ENCODE results near the gene RBMS3.
A peak's percentile ranks its signal among the peaks of the same experiment; 100 is the strongest.

Gene RBMS3

GRCh38 chr3:29936766-29937165 lies 655.9 kb downstream of the RBMS3 start:
- DNase-seq (ENCODE audit: low read depth in 2 of 2), result no peak

DNA sequence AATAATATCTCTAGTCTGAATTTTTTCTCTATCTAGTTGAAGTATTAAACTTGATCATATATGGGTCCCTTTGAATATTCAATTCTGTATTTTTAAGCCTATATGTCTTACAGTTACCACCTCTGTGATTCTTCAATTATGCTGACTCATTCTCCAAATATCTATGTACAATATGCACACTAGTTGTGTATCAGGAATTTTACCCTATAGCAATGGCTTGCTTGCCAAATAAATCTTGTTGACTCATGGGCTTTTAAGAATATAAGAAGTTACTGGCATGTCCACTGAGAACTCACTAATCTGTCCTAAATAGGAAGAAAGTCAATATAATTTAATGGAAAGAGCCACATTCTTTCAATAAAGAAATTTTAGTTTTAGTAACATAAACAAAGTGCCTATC lies 656.3 kb downstream of the RBMS3 start:
- peak; percentile 64 to 74 for DNase-seq (ENCODE audit: low read depth in 2 of 2)

DNA sequence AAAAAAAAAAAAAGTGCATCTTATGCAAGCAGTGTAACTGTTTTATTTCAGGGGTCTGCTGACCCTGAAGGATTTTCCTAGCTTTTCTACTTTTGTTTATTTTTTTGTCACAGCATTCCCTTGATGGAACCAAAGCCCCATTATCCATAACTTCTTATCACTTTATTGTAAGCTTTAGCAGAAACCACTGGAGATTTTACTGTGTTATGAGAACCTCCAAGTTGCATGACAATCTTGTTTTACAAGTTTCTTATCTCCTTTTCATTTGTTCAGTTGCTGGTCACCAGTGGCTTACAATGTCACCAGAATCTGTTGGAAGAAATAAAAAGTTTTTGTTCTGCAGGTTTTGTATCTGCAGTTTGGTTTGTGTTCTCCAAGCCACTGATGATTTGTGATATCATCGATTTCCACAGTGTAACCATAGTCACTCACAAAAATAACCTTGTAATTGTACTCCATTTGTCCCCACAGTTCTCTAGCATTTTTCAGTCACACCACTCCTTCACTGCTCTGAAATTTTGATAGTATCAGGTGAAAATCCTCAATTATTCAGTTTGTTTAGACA lies 660.0 kb downstream of the RBMS3 start:
- DNase-seq (ENCODE audit: low read depth in 2 of 2), result no peak

DNA sequence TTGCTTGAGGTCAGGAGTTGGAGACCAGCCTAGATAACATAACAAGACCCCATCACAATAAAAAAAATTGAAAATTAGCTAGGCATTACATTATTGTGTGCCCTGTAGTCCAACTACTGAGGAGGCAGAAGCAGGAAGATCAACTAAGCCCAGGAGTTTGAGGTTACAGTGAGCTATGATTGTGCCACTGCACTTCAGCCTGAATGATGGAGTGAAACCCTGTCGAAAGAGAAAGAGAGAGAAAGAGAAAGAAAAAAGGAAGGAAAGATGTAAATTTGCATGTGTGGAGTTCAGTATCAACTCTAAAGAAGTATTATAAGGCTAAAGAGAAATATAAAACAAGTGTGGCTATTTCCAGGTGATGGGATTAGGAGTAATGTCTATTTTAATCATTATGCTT lies 661.4 kb downstream of the RBMS3 start:
- no peak for DNase-seq (ENCODE audit: low read depth in 2 of 2)

DNA sequence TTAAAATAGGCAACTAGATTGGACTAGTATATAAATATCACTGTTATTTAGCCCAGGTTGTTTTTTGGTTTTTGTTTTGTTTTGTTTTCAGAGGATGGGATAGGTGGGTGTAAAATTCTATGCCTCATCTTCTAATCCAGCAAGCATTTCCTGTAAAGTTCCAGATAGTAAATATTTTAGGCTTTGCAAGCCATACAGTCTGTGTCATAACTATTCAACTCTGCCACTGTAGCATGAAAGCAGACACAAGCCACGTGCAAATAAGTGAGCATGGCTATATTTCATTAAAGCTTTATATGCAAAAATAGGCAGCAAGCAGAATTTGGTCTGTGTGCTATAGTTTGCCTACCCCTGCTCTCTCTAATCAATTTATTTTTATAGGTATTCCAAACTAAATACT lies 668.3 kb downstream of the RBMS3 start:
- DNase-seq (ENCODE audit: low read depth in 2 of 2), result peak in 1 of 2 experiments; percentile 20

- no peak for DNase-seq (ENCODE audit: low read depth in 2 of 2)
Measured at GRCh38 chr3:29949940-29950616, 669.2 kb downstream of the RBMS3 start.

DNA sequence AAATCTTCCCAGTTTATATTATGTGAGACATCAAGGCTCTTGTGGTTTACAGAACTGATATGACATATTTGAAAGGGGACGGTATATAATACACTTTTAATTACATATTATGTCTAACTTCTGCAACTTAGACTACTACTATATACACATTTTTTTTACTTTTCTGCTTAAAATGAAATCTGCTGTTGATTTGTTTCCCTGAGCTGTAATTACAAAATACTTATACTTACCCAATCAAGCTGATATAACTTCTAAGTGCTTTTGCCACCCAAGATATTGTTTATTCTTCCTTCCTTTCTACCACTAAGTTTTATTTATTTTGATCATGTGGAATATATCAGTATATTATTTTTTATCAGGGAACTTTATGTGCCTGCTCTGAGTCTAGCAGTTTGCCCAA lies 671.6 kb downstream of the RBMS3 start:
- DNase-seq (ENCODE audit: low read depth in 2 of 2), result no peak

DNA sequence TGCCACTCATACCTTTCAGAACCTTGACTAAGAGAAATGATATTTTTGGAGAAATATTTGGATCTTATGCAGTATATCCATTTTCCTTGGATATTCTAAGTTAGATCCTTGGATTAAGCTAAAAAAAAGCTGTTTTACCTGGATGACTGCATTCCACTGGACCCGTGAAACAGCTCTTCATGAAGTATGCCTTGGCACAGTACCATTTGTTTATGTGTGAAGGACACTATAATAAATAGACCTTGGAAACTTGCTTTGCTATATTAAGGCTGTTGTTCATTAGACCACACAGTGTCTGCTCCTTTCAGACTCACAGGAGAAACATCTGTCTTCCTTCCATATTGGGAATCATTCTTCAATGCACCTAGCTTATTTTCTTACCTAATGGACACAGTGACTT lies 674.5 kb downstream of the RBMS3 start:
- no peak for DNase-seq (ENCODE audit: low read depth in 2 of 2)

GRCh38 chr3:29958816-29959215 lies 677.9 kb downstream of the RBMS3 start:
- no peak for DNase-seq (ENCODE audit: low read depth in 2 of 2)

- no peak for DNase-seq (ENCODE audit: low read depth in 2 of 2)
Measured at GRCh38 chr3:29971895-29972294, 691.0 kb downstream of the RBMS3 start.

DNA sequence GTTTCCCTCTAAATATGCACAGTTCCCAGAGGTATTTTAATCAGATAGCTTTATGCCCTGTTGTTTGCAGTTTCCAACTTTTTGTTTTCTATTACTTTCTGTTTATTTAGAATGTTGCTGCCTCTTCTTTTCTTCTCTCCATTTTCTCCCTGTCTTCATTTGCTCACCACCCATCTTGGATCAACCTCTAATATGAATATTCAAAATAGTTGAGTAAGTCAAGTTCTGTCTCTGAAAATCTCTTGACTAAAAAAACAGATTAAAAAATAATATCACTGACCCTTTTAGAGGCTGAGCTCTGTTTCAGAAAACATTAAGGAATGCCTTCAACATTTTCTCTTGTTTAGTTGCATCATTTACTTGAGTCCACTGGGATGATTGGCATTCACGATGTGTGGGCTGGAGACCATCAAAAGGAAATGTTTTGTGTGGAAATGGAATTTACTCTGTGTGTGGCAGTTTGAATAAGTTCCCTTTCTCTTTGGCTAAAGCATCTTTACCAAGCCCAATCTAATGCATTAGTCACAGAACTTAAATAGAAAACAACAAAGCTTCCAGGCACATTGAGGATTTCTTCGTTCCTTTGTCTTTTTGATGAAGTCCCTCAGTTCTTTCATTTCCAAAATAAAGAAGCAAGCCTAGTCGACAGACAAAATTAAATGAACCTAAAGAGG lies 691.6 kb downstream of the RBMS3 start:
- peak; percentile 79 for DNase-seq (ENCODE audit: low read depth in 2 of 2)

DNA sequence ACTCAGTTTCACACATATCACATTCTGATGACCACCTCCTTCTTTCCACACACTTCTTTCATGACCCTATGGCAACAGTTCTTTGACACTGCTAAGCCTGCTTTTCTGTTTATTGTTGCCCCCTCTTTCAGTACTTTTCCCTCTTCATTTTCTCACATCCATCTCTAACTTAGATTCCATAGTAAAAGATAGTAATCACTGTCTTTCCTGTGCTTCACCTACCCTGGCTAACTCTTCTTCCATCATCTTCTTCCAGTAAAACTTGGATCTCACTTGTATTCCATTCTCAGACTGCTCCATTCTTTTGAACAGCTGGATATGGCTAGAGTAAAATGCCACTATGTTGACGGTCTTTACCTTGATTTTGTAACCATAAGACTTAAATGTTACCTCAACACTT lies 692.9 kb downstream of the RBMS3 start:
- no peak for DNase-seq (ENCODE audit: low read depth in 2 of 2)

GRCh38 chr3:29976871-29977270 lies 696.0 kb downstream of the RBMS3 start:
- DNase-seq (ENCODE audit: low read depth in 2 of 2), result no peak

- DNase-seq (ENCODE audit: low read depth in 2 of 2), result no peak
Measured at GRCh38 chr3:29977360-29977759, 696.5 kb downstream of the RBMS3 start.

DNA sequence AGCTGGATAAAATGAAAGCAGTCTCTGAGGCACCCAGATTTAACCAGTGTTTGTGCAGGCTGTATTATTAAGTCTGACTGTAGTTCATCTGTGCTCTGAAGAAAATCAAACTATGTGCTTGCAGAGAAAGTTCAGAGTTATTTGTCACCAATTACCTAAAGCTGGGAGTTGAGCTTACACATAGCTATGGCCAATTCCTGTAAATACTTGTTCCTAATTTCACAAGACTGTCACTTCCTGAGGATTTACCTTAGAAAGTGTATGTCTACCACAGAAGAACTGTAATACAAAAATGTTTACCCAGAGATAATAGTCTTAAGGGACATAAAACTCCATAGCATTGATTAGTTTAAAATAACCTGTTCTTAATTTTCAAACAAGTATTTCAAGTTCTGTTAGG lies 697.2 kb downstream of the RBMS3 start:
- DNase-seq (ENCODE audit: low read depth in 2 of 2), result no peak

- no peak for DNase-seq (ENCODE audit: low read depth in 2 of 2)
Measured at GRCh38 chr3:29991198-29991597, 710.3 kb downstream of the RBMS3 start.

DNA sequence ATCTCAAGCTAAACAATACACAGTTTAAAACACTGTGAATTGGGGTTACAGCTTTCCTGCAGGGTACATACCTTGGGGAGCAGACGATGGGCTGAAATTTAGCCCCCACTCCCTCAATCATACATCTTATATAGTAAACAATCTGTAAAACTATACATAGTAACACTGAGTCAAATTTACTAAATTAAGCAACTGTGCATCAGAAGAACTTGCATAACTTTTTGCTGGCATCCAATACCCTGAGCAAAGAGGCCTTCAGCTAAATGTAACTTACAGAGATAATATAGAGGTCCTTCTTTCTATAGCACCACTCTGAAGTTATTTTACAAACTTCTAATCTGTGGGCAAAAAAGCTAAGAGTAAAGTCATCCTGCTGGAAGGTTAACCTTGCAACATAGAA lies 721.9 kb downstream of the RBMS3 start:
- DNase-seq (ENCODE audit: low read depth in 2 of 2), result no peak

DNA sequence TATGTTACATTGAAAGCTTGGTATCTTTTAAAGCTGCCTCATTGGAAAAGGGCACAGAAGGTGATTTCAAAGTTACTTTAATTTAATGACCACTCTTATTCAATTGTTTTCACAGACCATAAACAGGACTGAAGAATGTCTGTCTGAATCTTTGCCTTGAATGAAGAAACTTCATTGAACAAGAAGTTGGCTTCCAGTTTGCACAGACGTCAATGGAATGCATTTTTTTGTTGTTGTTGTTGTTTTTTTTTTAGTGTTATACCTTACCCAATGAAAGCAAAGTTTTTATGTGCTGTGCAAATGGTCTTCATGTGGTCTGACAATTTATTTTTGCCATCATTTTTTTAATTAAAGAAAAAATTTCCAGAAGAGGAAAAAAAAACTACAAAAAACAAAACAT lies 722.9 kb downstream of the RBMS3 start:
- DNase-seq (ENCODE audit: low read depth in 2 of 2), result no peak

DNA sequence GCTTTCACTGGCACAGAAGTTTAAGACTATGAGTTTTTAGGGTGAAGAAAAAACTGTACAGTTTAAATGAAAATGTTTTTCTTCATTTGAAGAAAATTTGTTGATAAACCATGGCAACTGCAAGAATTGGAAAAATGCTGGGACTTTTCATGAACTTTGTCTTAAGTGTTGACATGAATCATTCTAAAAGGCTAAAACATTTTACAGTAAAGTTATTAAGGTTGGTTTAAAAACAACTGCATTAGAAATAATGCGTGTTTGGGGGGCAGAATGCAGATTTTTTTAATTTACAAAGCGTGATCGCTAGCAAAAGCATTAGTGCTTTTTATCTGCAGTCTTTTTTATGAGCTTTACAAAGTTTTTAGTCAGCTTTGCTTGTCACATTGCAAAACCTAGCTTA lies 723.6 kb downstream of the RBMS3 start:
- no peak for DNase-seq (ENCODE audit: low read depth in 2 of 2)

DNA sequence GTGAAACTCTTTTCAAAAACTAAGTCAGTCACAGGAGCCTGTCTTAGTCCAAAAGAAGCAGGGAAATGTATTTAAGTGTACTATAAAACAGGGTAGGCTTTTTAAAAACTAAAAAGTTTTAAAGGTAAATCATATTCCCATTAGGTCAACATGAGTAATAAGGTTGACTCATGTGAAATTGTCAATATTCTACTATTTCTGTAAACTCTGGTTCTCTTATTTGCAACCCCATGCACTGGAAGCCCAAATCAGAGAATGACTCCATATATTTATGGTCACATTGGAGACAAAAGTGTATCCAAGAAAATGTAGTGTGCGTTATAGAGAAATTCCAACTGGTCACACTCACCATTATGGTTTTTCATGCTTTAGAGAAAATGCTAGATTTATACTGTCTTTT lies 725.2 kb downstream of the RBMS3 start:
- no peak for DNase-seq (ENCODE audit: low read depth in 2 of 2)

DNA sequence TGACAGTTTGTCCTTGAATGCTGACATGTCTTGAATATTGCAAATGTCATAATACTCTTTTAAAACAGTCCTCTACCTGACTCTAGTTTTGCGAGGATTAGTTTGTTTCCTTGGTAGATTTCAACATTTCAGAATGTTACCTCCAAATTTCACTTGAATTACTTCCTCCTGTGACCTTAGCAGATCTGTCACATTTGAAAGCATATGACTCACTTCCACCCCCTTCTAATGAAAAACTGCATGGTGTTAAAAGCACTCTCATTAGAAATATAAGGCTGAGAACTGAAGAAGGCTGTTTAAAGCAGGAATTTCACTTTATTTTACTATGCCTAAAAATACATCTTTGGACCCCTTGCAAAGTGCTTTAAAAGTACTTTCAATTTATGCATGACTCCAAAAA lies 726.8 kb downstream of the RBMS3 start:
- DNase-seq (ENCODE audit: low read depth in 2 of 2), result no peak

DNA sequence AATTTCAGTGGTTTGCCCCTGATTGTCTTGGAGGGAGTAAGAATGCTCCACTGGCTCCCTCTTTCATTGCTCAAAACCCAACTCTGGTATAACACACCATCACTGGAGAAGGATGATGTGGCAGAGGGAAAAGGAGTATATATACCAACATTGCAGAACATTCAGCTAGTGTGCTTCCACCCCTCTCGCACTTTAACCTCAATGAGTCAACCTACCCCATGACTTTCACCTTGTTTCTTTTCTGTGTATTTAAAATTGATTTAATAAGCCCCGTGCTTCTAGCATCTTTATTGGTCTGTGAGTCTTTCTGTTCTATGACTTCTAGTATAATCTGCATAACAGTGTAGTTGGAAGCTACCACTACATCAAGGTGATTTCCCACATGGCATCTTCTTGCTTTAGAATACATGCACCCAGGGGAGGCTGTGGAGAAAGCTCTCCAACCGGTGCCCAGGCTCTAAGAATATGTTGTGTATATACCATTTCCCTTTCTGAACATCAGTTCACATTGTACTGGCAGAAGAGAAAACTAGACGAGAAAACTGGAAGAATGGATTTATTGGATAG lies 730.4 kb downstream of the RBMS3 start:
- no peak for DNase-seq (ENCODE audit: low read depth in 2 of 2)

- peak; percentile 23 to 34 for DNase-seq (ENCODE audit: low read depth in 2 of 2)
Measured at GRCh38 chr3:30012941-30013543, 732.2 kb downstream of the RBMS3 start.
